ENCODE data around the gene NAA80. TPM values are rescaled to one million over a fixed set of nuclear protein-coding genes. Genes with fewer than 3 reads are reported as not detected.

NAA80 gene
- total and polyA plus RNA-seq, 2 of the 13 experiments (the other 11 are each of a cell fraction or from before 2014, with no cell fraction given), result 3.4 to 8.7 TPM

GRCh38 chr3:50274371-50275104 lies 24.7 kb downstream of the NAA80 start (continued):
- no peak for TF ChIP-seq HMG20B (CRISPR knock-in tag; conservative IDR thresholded peaks at IDR 0.05)
- no peak for TF ChIP-seq ZNF430 (CRISPR knock-in tag; IDR thresholded peaks at IDR 0.05)
- TF ChIP-seq HIVEP1 (CRISPR knock-in tag; IDR thresholded peaks at IDR 0.05), result 0 out of 2 replicates have a peak, but pooled peaks have one; percentile 37
- no peak for TF ChIP-seq THAP11 (CRISPR knock-in tag; IDR thresholded peaks at IDR 0.05)
- no peak for TF ChIP-seq BCLAF1 (IDR thresholded peaks at IDR 0.05)
- no peak for TF ChIP-seq GATAD2A (CRISPR knock-in tag; IDR thresholded peaks at IDR 0.05)
- no peak for TF ChIP-seq PTBP1 (IDR thresholded peaks at IDR 0.05; ENCODE audit: low read depth, low read length, poor library complexity, severe bottlenecking)
- TF ChIP-seq RXRA (CRISPR knock-in tag; IDR thresholded peaks at IDR 0.05), result no peak
- TF ChIP-seq SSRP1 (CRISPR knock-in tag; IDR thresholded peaks at IDR 0.05), result no peak
- no peak for TF ChIP-seq IKZF1 (IDR thresholded peaks at IDR 0.05)
- no peak for TF ChIP-seq JDP2 (CRISPR knock-in tag; IDR thresholded peaks at IDR 0.05; ENCODE audit: borderline replicate concordance)
- TF ChIP-seq SALL1 (CRISPR knock-in tag; IDR thresholded peaks at IDR 0.05), result peak; percentile 34; the same call in 1 of the 2 replicates
- no peak for TF ChIP-seq SMARCE1 (IDR thresholded peaks at IDR 0.05; ENCODE audit: borderline replicate concordance)
- TF ChIP-seq HDAC1 (CRISPR knock-in tag; IDR thresholded peaks at IDR 0.05), result no peak
- 0 out of 2 replicates have a peak, but pooled peaks have one; percentile 44 for TF ChIP-seq ZNF776 (CRISPR knock-in tag; IDR thresholded peaks at IDR 0.05)
- no peak for TF ChIP-seq ZNF121 (CRISPR knock-in tag; IDR thresholded peaks at IDR 0.05)
- TF ChIP-seq SNAPC5 (CRISPR knock-in tag; IDR thresholded peaks at IDR 0.05; ENCODE audit: borderline replicate concordance), result no peak
- TF ChIP-seq PAXIP1 (CRISPR knock-in tag; conservative IDR thresholded peaks at IDR 0.05), result no peak
- TF ChIP-seq ZNF280D (CRISPR knock-in tag; IDR thresholded peaks at IDR 0.05), result no peak
- no peak for TF ChIP-seq RFXANK (CRISPR knock-in tag; IDR thresholded peaks at IDR 0.05)
- no peak for TF ChIP-seq ZBTB7A (CRISPR knock-in tag; IDR thresholded peaks at IDR 0.05)
- no peak for TF ChIP-seq HNRNPLL (IDR thresholded peaks at IDR 0.05; ENCODE audit: low read depth, low read length, poor library complexity, severe bottlenecking)
- no peak for TF ChIP-seq ZC3H13 (CRISPR knock-in tag; IDR thresholded peaks at IDR 0.05)
